HG03442 (cell line): Measurements from ENCODE around the gene MUSTN1.

Experiments
- ATAC-seq: cut with Tn5 transposase; IDR thresholded peaks from one replicate; pipeline ENCODE4 v1.9.1; 2021; ENCODE audit warnings: mild to moderate bottlenecking, moderate library complexity; ENCODE audit not compliant: unreplicated experiment

Gene MUSTN1

DNA sequence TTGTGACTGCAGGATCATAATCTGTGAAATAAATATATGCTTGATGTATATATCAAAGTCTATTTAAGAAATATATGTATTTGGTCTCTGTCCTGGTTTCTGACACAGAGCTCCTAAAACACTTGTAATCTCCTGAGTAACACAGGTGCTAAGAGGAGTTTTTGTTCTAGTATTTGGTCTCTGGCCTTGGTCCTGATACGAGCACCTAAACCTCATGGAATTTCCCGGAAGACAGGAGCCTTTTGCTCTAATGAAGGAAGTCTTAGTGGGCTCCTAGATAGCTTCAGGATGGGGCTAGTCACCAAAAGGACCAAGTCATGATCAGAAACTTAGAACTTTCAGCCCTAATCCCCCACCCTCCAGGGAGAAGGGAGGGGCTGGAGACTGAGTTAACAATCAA, 19.2 kb upstream of the MUSTN1 start:
- no peak for ATAC-seq

DNA sequence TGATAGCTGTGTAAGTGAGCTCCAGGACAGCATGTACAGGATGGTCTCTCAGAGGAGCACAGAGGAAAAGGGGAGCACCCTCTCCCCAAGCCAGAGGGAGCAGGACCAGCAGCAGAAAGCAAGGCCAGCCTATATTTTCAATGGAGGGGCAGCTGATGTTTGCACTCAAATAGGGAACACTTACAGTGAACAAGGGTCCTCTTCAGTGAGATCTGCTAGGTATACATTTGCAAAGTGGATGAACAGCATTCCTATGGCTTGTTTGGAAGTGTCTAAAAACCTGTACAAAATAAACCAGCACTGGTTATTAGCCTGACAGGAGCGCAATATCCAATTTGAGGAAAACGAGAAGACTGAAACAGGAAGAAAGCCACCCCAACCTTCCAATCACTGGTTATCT, 17.6 kb upstream of the MUSTN1 start:
- no peak for ATAC-seq

DNA sequence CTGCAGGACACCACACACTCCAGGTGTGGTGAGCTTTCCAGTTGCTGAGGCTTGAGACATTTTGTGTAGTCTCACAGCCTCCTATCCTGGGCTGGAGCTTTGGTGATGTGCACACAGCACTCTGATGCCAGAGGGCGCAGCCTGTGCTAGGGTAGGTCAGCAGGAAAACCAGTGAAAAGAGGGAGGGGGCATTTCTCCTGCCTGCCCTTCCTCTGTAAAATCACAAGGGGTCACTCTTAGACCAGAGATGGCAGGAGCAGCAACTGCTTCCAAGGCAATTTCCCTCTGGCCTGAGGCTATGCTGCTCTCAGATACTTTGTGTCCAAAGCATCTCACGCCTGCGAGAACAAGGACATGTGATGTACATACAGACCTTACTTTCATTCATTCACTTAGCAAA, 16.5 kb upstream of the MUSTN1 start:
- ATAC-seq: no peak

- no peak for ATAC-seq
Measured at GRCh38 chr3:52849656-52850055, 14.8 kb upstream of the MUSTN1 start.

DNA sequence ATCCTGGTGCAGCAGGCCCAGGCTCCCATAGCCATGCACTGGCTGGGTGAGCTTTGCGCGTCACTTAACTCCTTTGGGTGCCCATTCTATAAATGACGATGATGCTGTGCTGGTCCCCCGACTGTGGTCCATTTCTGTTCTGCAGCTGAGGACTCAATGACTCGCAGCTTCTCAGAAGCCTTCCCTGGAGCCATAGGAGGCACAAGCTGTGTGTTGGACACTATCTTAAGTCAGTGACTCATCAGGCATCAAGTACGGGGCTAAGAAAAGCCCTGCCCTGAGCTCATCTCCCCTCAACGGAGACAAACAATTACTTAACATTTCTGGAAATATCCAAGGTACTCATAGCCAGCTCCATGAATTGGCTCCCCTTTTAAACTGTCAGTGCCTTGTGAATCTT, 13.8 kb upstream of the MUSTN1 start:
- no peak for ATAC-seq

DNA sequence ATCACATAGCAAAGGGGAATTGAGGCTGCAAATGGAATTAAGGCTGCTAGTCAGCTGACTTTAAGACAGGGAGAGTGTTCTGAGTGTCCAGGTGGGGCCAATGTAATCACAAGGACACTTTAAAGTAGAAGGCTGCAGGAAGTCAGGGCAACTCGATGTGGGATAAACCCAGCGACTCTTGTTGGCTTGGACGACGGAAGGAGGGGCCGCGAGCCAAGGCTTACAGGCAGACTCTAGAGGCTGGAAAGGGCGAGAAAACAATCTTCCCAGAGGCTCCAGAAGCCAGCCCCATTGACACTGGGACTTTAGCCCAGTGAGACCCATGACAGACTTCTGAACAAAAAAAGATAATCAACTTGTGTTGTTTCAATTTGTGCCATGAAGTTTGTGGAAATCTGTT, 12.9 kb upstream of the MUSTN1 start:
- ATAC-seq: no peak

- no peak for ATAC-seq
Measured at GRCh38 chr3:52847241-52847640, 12.4 kb upstream of the MUSTN1 start.

- no peak for ATAC-seq
Measured at GRCh38 chr3:52846432-52846965, 11.7 kb upstream of the MUSTN1 start.

- no peak for ATAC-seq
Measured at GRCh38 chr3:52845691-52846431, 11.0 kb upstream of the MUSTN1 start.

- ATAC-seq: no peak
Measured at GRCh38 chr3:52845157-52845556, 10.3 kb upstream of the MUSTN1 start.

GRCh38 chr3:52844290-52844975, 9.6 kb upstream of the MUSTN1 start:
- ATAC-seq: no peak

GRCh38 chr3:52843881-52844280, 9.1 kb upstream of the MUSTN1 start:
- no peak for ATAC-seq

DNA sequence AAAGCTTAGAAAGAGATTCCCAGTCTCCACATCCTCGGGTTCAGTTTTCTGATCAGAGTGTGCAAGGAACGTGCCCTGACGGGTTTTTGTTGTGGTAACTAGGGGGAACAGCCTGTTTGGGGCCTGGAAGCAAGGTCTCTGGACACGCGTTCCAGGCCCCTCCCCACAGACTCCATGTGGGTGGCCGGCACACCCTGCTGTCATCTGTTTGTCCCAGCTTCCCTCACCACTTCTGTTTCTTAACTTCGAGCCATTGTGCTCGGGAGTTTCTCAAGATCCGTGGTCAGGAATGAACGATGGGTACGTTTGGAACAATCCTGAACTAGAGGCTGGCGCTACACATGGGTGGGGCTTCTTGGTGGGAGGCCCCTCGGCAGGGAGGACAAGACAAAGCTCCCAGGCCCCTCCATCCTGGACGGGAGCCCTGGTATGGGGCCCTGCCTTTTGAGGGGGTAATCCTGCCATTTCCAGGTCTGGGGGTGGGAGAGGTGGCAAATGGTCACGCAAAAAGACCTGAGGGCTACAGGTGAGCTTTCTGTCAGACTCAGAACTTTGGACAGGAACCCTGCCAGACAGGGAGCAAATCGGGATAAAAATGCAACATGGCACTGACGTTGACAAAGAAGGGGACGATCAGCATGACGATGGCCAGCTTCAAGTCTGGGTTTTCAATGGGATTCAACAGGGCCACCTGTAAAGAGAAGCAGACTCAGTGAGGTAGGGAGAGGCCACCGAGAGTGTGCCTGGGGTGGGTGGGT, 8.5 kb upstream of the MUSTN1 start:
- ATAC-seq: no peak

- ATAC-seq: no peak
Measured at GRCh38 chr3:52842424-52842823, 7.6 kb upstream of the MUSTN1 start.

DNA sequence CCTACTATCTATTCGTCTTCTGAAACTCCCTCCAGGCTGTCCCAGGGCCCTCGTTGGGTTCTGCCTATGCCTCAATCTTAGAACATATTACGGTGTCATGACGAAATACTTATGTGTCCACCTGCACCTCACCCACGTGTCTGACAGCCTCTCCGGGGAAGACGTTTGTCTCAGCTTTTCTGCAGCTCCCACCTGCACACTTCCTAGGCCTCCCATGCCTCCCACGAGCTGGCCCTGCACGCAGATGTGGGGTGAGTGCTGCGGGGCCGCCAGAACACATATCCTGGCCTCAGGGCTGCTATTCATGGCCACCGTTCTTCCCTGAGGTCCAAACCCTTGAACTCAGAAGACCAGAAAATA, 7.1 kb upstream of the MUSTN1 start:
- ATAC-seq: no peak

DNA sequence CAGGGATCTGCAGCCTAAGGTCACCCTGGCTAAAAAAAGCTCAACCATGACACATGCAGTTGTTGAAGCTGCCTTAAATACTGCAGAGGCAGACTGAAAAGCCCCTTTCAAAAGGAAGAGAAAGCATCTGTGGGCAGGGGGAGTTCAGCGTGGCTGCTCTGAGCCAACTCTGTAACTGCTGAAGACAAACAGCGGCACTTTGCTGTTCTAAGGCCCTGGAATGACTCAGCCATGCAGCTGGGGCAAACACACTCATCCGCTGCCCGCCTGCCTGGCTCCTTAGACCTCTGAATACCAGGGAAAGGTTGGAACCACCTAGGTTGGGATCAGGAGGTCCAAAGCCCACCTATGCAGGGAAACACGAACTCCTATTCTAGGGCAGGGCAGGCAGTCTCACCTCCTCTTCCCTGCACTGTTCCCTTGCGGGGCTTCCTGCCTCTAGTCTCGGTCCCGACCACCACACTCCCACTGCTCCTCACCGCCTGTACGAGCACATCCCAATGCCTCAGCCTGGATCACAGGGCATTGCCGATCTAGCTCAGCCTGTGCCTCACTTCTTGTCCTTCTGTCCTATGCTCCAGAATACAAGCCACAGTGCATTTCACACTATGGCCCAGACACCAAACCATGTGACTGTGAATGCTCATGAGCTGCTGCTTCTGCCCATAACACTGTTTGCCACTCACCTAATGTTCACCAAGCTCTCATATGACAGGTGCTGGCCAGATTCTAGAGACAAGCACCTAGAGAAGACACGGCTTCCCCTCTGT, 6.6 kb upstream of the MUSTN1 start:
- no peak for ATAC-seq

GRCh38 chr3:52839892-52840545, 5.2 kb upstream of the MUSTN1 start:
- no peak for ATAC-seq

DNA sequence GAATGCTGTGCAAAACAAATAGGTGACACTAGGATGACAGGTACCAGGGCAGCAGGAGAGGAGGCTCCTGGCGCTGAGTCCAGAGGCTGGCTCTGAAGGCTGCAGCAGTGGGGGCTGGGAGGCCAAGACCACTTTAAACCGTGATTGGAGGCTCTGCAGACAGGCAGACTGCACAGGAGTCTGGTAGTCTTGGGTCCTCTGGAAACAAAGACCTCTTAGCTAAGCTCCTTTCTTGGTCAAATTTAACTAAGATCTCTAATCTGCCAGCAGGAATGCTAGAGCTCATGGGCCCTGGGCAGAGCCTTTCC, 4.4 kb upstream of the MUSTN1 start:
- ATAC-seq: no peak

DNA sequence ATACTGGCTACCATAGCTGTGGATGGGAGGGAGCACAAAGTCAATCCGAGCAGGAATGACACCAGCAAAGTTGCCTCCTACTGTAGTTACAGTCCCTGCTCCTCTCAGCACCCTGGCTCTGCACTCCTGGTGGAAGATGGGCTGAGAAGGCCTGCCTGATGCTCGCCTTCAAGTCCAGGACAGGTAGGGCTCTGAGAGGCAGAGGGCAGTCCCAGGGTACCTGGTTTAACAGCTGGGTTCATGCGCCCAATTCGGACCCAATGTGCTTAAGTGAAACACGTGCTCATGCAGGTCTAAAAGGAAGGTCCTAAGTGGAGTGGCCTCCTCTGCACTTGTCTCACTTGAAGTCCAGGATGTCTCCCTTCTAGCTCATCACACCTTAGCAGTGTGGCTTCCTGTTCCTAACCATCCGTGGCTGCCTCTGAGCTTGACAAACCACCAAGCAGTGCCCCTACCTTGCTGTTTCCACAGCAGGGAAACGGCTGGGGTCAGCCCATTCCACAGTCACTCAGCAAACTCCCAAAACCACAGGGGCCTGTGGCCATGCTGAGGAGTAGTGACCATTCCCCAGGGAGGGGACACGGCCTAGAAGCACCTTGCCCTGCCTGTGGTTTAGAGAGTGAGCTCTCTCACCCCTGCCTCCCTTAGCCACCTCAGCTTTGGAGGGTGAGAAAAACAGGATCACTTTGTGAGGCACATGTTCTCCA, 3.9 kb upstream of the MUSTN1 start:
- no peak for ATAC-seq

GRCh38 chr3:52836986-52837385, 2.2 kb upstream of the MUSTN1 start:
- ATAC-seq: no peak
